ENCODE results near the gene RAD18.

DNA sequence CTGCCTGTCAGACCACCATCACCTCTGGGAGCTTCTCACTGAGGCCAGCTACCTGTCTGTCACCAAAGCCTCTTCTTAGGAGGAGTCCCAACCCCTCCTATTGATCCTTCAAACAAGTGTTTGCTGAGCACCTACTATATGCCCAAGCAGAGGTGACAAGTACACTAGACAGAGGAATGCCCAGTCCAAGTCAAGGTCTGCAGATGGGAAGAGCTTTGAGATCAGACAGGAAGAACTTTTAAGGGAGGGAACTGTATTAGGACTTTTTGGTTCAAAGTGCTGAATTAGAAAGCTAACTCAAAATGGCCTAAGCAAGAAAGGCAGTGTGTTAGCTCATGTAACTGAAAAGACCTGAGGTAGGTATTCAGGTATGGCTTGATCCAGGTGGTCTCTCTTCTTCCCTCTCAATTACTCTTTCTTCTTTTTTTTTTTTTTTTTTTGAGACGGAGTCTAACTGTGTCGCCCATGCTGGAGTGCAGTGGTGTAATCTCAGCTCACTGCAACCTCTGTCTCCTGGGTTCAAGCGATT is 3.6 kb upstream of the RAD18 start:
- TF ChIP-seq EZH2phosphoT487 (IDR thresholded peaks at IDR 0.05; ENCODE audit: low read length) (no peak), EZH2 (optimal IDR thresholded peaks at IDR 0.05; ENCODE audit: low read depth, low read length) (no peak)
